HG03025 (cell line): ENCODE results near the gene LTBP2.

ENCODE experiments used
- ATAC-seq: cut with Tn5 transposase; IDR thresholded peaks from one replicate; pipeline ENCODE4 v1.9.1; 2021; ENCODE audit warnings: mild to moderate bottlenecking, moderate library complexity; ENCODE audit not compliant: unreplicated experiment, low FRiP score

Gene LTBP2

DNA sequence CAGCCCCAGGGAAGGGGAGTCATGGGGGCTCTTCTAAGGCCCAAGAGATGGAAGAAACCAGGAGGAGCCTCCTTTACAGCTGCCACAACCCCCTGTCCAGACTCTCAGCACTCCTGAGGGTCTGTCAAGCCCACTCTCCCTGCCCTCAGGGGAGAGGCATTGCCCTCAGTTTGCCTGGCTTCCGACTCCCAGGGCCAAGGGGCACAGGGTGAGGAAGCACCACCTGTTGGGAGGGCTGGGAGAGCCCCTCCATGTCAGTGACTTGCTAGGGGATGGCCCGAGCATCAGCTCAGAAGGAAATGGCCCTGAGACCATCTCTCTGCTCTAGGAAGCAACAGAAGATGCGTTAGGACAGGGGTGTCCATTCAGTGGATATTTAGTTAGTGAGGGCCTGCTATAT, 36.1 kb downstream of the LTBP2 start:
- ATAC-seq: no peak

DNA sequence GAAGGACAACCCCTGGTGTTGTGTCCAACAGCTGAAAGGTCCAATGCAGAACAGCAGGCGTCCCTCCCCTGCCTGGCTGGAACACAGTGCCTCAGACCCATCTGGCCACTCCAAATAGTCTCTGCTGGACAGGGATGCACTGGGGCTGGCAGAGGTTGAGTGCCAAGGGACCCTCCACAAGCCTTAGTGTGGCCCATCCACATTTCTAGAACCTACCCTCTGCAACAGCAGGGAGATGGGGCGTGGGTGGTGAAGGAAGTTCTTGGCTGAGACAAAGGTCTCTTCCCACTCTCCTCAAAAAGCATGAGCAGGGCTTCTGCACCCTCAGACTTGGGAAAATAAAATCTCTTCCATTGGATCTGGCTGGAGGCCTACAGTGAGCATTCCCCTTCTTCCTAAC, 36.5 kb downstream of the LTBP2 start:
- ATAC-seq: no peak

DNA sequence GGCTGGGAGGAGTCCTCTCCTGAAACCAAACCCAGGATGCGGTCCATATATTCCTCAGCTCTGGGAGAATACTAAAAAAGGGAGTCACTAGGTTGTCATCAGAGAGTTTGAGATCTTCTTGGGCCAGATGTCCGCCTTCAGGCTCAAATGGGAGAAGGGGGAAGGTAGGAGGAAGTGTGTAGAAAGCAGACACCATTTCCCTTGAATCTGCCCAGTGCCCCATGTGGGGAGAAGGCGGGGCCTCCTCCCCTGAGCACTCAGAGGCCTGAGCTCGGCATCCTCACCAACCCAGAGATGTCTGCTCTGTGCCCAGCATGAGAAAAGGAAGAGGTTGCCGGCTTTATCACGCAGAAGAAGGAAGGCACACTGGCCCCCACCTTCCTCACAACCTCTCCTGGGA, 37.3 kb downstream of the LTBP2 start:
- no peak for ATAC-seq

DNA sequence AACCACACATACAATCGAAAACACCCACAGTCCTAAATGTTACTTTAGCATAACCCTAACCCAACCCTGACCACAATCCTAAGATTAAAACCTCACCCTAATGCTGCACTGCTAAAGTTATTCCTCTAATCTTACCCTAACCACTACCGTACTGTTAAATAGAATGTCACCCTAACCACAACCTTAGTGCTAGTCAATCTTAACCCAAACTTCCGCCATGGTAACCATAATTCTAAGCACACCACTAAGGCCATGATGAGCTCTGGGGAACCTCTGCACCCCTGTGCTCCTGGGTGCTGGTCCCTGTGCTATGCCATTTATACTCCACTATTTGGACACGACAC, 38.0 kb downstream of the LTBP2 start:
- no peak for ATAC-seq

DNA sequence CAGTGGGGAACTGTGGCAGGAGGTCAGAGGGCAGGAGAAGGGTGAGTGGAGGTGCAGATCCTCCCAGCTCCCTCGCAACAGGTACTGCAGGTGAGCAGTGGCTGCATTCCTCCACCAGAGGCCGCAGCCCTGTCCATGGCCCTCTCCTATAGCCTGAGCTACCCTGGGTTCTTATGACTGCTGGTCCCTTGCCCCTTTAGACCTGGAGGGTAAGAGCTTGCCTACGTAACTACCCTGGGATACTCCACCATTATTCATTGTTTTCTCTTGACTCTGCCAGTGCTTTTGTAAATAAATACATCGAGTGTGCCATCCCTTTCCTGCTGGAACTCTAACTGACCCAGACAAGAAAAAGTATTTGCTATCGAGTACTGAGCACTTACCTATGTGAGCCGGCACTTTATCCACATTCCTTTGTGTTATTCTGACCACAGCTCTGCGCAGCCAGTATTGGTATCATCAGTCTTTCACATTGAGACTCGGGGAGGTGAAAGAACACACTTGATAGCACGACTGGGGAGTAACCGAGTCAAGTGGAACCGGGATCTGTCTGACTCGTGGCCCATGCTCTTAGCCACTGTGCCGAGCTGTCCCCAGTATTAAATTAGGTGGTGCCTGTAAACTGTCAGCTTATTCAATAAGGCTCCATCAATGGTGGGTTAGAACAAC, 38.5 kb downstream of the LTBP2 start:
- ATAC-seq: no peak

DNA sequence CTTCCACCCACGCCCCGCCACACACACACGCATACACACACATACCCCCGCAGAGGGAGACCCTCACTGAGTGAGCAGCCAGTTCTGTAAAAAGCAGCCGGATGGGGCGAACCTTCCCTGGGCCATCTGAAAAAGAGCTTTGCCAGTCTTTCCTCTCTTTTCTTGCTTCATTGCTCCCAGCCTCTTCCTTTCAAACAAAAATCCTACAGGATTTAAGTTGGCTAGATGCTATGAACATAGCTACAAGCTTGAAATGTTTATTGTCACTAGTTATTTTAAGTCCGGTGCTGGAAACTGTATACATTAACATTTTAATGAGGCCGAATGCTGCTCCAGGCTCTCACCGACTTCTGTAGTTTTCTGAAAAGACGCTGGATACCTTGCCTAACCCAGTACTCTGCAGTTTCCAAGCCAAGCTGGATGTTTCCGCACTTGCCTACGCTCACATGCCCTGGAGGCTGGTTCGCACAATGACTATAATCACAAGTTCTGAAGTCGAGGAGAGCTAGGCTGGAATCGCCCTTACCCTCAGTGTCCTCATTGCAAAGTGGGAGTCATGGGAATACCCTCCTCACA, 39.2 kb downstream of the LTBP2 start:
- ATAC-seq: no peak

- ATAC-seq: no peak
These were observed 39.9 kb downstream of the LTBP2 start for GRCh38 chr14:74571901-74572725.

DNA sequence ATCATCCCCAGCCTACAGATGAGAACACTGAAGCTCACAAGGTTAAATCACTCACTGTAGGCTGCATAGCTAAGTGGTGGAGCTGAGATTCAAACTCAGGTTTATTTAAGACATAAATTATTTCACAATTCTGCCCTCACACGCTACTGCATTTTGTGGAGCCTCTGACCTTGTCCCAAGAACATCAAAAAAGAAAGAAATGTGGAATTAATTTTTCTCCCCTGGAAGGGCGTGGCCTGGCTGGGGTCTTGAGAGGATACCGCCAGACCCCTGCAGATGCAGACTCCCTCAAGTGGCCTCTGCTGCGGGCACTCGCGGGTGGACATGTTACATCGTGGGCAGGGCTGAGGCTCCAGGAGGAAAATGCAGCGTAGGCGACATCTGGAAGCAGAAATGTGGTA, 40.6 kb downstream of the LTBP2 start:
- no peak for ATAC-seq

GRCh38 chr14:74570696-74571095, 41.3 kb downstream of the LTBP2 start:
- ATAC-seq: no peak

DNA sequence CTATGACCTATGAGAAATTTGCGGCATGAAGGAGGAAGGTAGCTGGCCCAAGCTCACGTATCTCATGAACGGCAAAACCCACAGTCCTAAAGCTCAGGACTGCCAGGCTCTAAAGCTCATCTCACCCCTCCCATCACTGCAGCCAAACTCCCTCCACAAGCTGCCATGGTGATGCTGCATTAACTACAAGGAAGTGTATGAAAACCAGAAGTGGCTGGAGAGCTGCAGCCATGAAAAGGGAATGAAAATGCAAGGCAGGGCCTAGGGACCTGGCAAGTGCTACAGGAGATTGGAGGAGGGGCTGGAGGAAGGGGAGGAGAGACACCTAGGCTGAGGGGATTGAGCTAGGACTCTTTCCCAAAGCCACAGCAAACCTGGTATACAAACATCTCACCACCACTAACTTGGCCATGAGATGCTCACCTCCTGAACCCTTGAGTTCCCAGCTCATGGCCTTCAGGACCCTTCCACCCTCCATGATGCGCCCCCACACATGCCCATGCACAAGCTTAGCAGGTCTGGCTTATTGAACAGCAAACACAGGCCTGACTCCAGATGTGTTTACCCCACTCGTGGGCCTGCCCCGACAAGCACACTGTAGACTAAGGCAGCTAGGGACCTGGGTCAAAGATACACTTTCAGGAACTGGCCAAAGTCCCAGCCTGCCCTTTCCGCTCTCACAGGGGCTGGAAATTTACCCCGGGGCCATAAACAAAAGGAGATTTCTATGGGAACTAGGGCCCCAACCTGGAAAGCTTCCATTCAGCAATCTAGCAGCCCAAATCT, 42.0 kb downstream of the LTBP2 start:
- no peak for ATAC-seq

DNA sequence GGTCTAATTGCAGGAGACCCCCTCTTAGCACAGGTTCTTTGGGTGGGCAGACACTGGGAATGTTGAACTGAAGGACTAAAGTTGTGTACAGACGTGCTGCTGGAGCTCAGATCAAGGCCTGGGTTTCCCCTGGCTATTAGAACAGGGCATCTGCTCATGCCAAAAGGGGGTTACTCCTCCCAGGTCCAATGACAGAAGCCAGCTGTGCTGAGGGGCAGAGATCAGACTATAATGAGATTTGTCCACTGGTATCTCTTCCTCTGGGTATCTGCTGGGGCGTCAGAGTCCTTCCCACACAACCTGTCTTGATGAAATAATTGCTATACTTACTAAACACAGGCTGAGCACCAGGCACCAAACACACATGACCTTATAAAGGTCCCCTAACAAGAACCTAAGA, 42.6 kb downstream of the LTBP2 start:
- no peak for ATAC-seq

- no peak for ATAC-seq
These were observed 43.1 kb downstream of the LTBP2 start for GRCh38 chr14:74568911-74569310.

- no peak for ATAC-seq
These were observed 43.7 kb downstream of the LTBP2 start for GRCh38 chr14:74568380-74568649.

- ATAC-seq: no peak
These were observed 44.2 kb downstream of the LTBP2 start for GRCh38 chr14:74567646-74568379.

GRCh38 chr14:74567219-74567618, 44.8 kb downstream of the LTBP2 start:
- ATAC-seq: no peak

GRCh38 chr14:74566174-74567141, 45.6 kb downstream of the LTBP2 start:
- ATAC-seq: no peak

DNA sequence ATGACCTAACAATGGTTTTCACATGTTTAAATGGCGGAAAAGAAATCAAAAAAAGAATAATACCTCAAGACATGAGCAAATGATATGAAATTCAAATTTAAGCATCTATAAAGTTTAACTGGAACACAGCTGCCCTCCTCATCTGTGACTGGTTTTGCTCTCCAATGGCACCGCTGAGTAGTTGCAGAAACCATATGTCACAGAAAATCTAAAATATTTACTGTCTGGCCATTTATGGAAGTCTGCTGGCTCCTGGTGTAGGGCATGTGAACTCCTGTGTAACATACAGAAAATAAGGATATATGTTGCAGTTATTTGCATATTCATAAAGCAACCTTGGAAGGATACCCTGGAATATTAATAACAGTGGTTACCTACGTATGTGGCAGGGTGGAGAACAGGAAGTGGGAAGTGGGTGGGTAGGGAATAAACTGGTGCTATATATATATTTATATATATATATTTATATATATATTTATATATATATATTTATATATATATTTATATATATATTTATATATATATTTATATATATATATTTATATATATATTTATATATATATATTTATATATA, 48.4 kb downstream of the LTBP2 start:
- ATAC-seq: no peak

- ATAC-seq: no peak
These were observed 48.8 kb downstream of the LTBP2 start for GRCh38 chr14:74563233-74563585.

DNA sequence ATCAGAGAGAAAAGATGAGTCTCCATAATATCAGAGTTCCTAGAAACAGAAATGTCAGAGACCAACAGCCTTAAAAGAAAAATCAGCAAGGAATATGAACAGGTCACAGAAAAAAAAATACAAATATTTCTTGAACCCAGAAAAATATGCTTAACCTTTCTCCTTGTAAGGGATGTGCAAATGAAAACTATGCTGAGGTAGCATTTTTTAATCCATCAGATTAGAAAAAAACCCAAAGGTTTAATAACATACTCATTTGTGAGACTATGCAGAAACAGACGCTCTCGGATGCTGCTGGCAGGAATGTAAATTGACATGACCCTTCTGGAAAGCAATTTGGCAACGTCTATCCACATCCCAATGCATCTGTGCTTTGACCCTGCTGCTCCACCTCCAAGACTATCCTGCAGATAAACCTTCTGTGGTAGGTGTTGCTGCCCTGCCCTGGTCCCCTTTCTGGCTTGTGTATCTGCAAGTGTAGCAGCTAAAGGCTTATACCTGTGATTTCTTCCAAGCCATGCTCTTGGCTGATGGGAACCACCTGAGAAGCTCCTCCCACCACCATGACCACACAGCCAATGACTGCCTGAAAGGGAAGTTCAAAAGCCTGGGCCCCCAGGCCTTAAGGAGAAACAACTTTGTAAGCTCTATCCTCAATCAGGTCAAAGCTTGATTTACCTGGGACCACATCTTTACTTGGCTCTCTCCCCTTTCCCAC, 49.4 kb downstream of the LTBP2 start:
- no peak for ATAC-seq
